HG02970 (cell line): Measurements from ENCODE around the gene CNOT11.
A peak's percentile ranks its signal among the peaks of the same experiment; 100 is the strongest.
"Not testable (repeated sequence)": the region's sequence is repeated elsewhere in the genome, so short reads cannot be mapped to it uniquely, and the experiment has no call there.

Source experiments
- ATAC-seq: cut with Tn5 transposase; IDR thresholded peaks from one replicate; pipeline ENCODE4 v1.9.1; 2021; ENCODE audit warnings: mild to moderate bottlenecking, moderate library complexity, moderate number of reproducible peaks; ENCODE audit not compliant: unreplicated experiment, low FRiP score

Gene CNOT11

GRCh38 chr2:101252408-101253012, at the start of gene CNOT11:
Gene CNOT11, plus strand, starts transcription at chr2:101252886. Its CDS starts 79 bp downstream, at chr2:101252965.
- ATAC-seq = peak; percentile 83

DNA sequence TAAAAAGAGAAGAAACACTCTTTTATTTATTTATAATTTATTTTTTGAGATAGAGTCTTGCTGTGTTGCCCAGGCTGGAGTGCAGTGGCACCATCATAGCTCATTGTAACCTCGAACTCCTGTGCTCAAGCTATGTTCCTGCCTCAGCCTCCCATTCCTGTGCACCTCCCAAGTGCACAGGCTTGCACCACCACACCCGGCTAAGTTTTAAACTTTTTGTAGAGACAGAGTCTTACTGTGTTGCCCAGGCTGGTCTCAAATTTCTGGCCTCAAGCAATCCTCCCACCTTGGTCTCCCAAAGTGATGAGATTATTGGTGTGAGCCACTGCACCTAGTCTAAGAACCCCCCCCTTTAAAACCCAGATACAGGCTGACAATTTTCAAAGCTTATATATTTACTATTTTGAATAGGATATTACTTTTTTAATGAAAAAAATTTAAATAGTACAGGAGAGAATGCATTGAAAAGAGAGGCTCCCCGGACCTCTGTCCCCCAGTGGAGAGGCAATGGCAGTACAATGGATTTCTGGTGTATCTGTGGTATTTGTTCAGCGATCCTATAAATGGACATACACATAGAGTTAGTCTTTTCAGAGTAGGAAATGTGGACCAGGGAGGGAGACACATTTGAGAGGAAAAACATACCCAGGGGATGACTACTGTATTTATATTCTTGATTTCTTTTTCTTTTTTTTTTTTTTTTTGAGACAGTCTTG, 48.1 kb upstream of the CNOT11 start:
- no peak for ATAC-seq

GRCh38 chr2:101205521-101206479, 46.9 kb upstream of the CNOT11 start:
- ATAC-seq = no peak

- ATAC-seq = no peak
Observed at GRCh38 chr2:101208830-101209229, 43.9 kb upstream of the CNOT11 start.

- no peak for ATAC-seq
Observed at GRCh38 chr2:101219246-101219645, 33.4 kb upstream of the CNOT11 start.

GRCh38 chr2:101220091-101220490, 32.6 kb upstream of the CNOT11 start:
- ATAC-seq = not testable (repeated sequence)

DNA sequence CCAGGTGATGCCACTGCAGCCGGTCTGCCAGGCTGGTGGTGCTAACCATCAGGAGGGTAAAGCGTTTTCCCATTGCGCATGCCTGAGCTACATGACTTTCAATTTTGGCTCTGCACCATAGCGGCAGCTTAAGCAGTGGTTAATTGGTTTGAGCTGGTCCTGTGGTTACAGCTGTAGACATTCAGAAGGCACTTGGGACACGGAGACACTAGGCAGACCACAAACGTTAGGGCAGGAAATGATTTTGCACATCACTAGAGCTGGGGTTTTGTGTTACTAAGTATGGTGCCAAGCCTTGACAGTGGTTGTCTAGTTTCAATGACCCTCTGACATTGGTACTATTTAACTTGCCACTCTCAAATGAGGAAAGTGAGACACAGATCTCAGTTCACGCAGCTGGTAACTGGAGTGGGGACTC, 28.9 kb upstream of the CNOT11 start:
- ATAC-seq = peak; percentile 87

- no peak for ATAC-seq
Observed at GRCh38 chr2:101230541-101231001, 22.1 kb upstream of the CNOT11 start.

DNA sequence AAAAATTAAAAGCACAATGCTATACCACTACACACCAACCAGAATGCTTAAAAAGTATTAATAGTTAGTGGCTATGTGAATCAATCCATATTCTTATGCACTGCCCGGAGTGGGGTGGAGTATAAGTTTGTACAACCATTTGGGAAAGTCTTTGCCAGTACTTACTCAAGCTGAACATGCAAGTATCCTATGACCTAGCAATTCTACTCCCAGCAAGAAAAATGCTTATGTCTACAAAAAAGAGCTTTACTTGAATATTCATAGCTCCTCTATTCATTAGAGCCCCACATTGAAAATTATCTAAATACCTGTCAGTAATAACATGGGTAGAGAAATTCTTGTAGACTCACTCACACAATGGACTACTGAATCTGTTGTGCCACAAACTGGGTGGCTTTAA, 21.4 kb upstream of the CNOT11 start:
- no peak for ATAC-seq

GRCh38 chr2:101231937-101232730, 20.6 kb upstream of the CNOT11 start:
- no peak for ATAC-seq

GRCh38 chr2:101232770-101233169, 19.9 kb upstream of the CNOT11 start:
- no peak for ATAC-seq

- ATAC-seq = no peak
Observed at GRCh38 chr2:101234169-101234938, 18.3 kb upstream of the CNOT11 start.

DNA sequence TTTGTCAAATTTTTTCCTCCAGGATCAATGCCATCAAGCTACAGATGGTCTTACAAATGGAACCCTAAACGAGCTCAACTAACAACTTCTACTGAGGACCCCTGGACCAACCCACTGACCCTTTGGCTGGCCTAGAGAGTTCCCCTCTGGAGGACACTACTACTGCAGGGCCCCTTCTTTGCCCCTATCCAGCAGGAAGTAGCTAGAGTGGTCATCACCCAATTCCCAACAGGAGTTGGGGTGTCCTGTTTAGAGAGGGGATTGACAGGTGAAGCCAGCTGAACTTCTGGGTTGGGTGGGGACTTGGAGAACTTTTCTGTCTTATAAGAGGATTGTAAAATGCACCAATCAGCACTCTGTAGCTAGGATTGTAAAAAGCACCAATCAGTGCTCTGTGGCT, 16.7 kb upstream of the CNOT11 start:
- not testable (repeated sequence) for ATAC-seq

DNA sequence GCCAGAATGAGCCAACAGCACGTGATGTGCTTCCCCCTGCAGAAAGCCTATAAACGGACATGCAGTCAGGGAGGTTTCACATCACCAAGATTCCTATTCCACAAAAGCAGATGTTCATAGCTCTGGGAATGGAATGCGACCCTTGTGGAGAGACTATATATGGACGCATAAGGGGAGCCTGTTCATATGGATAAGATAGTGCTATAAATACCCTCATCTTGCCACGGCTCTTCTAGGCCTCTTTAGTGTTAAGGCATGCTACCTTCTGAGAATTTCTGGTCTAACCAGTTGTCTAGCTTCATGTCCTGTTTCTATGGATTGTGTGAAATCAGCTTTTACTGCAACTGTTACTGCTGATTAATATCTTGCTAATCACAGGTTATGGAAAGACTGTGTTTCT, 14.7 kb upstream of the CNOT11 start:
- ATAC-seq = not testable (repeated sequence)

GRCh38 chr2:101238930-101239759, 13.5 kb upstream of the CNOT11 start:
- ATAC-seq = no peak

- ATAC-seq = not testable (repeated sequence)
Observed at GRCh38 chr2:101239760-101240118, 12.9 kb upstream of the CNOT11 start.

DNA sequence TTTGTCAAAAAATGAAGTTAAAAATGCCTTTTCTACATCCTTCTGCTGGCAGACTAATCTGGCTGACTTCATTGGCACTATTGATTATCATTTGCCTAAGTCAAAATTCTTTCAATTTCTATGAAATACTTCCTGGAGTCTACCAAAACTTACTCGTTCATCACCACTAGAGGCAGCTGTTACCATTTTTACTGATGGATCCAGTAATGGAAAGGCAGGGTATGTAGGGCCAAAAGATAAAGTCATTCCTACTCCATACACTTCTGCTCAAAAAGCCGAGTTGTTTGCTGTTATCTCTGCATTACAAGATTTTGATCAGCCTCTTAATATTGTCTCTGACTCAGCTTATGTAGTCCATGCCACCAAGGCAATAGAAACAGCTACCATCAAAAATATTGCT, 12.0 kb upstream of the CNOT11 start:
- not testable (repeated sequence) for ATAC-seq

- ATAC-seq = no peak
Observed at GRCh38 chr2:101241158-101241557, 11.5 kb upstream of the CNOT11 start.

DNA sequence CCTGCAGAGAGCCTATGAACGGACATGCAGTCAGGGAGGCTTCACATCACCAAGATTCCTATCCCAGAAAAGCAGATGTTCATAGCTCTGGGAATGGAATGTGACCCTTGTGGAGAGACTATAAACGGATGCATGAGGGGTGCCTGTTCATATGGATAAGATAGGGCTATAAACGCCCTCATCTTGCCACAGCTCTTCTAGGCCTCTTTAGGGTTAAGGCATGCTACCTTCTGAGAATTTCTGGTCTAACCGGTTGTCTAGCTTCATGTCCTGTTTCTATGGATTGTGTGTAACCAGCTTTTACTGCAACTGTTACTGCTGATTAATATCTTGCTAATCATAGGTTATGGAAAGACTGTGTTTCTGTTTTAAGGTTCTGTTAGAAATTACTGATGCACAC, 8.3 kb upstream of the CNOT11 start:
- ATAC-seq = not testable (repeated sequence)
